Progenitor cell of endocrine pancreas (in vitro differentiated cells): ENCODE data around the gene NR6A1. TPM values are rescaled to one million over a fixed set of nuclear protein-coding genes. Genes with fewer than 3 reads are reported as not detected.
A peak's percentile ranks its signal among the peaks of the same experiment; 100 is the strongest.

ENCODE experiments used
- DNase-seq: peaks from one replicate; pipeline ENCODE4 v3.0.0; 2021; ENCODE audit warnings: low spot score; ENCODE audit not compliant: unreplicated experiment
- H3K27ac Mint-ChIP-seq: 2 replicates; pipeline ENCODE4 v1.8.0; 2021; ENCODE audit warnings: mild to moderate bottlenecking, moderate library complexity, mixed read lengths
- H3K27me3 Mint-ChIP-seq: 2 replicates; pipeline ENCODE4 v1.8.0; 2021; ENCODE audit warnings: mixed read lengths
- H3K36me3 Mint-ChIP-seq: 2 replicates; pipeline ENCODE4 v1.8.0; 2022; ENCODE audit warnings: mixed read lengths; ENCODE audit not compliant: insufficient read depth
- H3K4me1 Mint-ChIP-seq: 2 replicates; pipeline ENCODE4 v1.8.0; 2021; ENCODE audit warnings: low read depth, mixed read lengths
- H3K4me3 Mint-ChIP-seq: 2 replicates; pipeline ENCODE4 v1.8.0; 2021; ENCODE audit warnings: low read depth, mild to moderate bottlenecking, moderate library complexity, mixed read lengths
- H3K9me3 Mint-ChIP-seq: 2 replicates; pipeline ENCODE4 v1.8.0; 2021; ENCODE audit warnings: low read depth, mixed read lengths
- CTCF ChIP-seq: fragments of 200-600 bp; sonication (generic); IDR thresholded peaks from one replicate; pipeline ENCODE4 v1.5.0; 2021; ENCODE audit warnings: antibody characterized with exemption, mild to moderate bottlenecking; ENCODE audit not compliant: unreplicated experiment
- total RNA-seq: library from RNA; stranded (reverse); gene quantifications from 2 replicates; pipeline ENCODE4 v1.2.1, GENCODE V29; 2021

The NR6A1 gene
- total RNA-seq, 1 donor from 2014 or later = 86.4 TPM

DNA sequence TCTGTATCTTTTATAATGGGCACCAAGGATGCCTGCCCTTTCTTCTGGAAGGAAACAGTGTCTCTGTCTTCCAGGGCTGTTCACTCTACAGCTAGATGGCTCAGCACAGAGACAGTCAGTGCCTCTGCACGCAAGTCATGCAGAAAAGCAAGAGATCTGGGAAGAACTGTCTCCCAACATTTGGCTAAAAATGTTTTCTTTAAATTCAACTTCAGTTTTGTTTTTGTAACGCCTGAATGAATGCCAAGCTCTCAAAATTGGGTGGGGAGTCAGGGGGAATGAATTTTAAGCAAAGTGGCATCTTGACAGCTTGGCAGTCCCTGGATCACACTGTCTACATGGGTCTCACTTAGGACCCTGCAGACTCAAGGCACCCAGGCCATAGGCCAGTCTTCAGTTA lies 18.4 kb upstream of the NR6A1 start:
- DNase-seq = no peak
- Mint-ChIP-seq H3K9me3 (no peaks in the 10 kb centered on the region), H3K27ac (peak overlapping the region; percentile 46), H3K27me3 (no peaks in the 10 kb centered on the region), H3K4me1 (no peaks in the 10 kb centered on the region), H3K36me3 (no peaks in the 10 kb centered on the region), H3K4me3 (no peak overlapping the region)
- no peak for TF ChIP-seq CTCF

DNA sequence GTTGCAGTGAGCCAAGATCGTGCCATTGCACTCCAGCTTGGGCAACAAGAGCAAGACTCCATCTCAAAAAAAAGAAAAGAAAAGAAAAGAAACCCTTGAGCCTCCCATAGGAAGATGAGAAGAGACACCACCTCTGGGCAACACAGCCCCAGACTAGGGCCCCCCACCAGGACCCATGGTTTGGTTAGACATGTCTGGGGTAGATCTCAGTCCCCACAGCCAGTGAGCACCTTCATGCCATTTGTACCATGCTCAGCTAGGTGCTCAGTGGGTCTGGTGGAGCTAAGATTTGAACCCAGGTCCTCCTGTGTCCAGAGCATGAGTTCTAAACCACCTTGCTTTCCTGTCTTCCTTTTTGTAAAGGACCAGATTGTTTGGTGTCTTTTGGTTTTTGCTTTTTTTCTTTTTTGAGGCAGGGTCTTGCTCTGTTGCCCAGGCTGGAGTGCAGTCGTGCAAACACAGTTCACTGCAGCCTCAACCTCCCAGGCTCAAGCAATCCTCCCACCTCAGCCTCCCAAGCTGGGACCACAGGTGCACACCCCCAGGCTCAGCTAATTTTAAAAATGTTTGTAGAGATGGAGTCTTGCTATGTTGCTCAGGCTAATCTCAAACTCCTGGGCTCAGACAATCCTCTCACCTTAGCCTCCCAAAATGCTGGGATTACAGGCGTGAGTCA lies 17.6 kb upstream of the NR6A1 start:
- no peaks in the 10 kb centered on the region for H3K4me1 Mint-ChIP-seq
- H3K9me3 Mint-ChIP-seq = no peaks in the 10 kb centered on the region
- no peak for TF ChIP-seq CTCF
- H3K27me3 Mint-ChIP-seq = no peaks in the 10 kb centered on the region
- DNase-seq = no peak
- no peak overlapping the region for H3K27ac Mint-ChIP-seq
- H3K4me3 Mint-ChIP-seq = no peak overlapping the region
- H3K36me3 Mint-ChIP-seq = no peaks in the 10 kb centered on the region

GRCh38 chr9:124786881-124787573 lies 15.9 kb upstream of the NR6A1 start:
- Mint-ChIP-seq H3K9me3 (no peaks in the 10 kb centered on the region), H3K27ac (peak overlapping the region; percentile 29), H3K27me3 (no peaks in the 10 kb centered on the region), H3K36me3 (no peaks in the 10 kb centered on the region), H3K4me3 (no peak overlapping the region), H3K4me1 (no peaks in the 10 kb centered on the region)
- TF ChIP-seq CTCF = no peak
- no peak for DNase-seq

DNA sequence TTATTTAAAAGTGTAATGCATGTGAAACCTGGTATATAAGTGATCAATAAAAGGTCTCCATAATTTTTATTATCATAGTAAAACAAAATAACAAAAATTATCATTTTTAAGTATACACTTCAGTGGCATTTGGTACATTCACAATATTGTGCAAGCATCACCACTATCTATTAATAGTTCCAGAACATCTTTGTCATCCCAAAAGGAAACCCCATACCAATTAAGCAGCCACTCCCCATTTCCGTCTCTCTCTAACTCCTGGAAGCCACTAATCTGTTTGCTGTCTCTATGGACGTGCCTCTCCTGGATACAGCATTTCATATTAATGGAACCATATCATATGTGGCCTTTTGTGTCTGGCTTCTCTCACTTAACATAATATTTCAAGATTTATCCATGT lies 13.4 kb upstream of the NR6A1 start:
- H3K9me3 Mint-ChIP-seq = no peaks in the 10 kb centered on the region
- H3K4me3 Mint-ChIP-seq = no peak overlapping the region
- H3K4me1 Mint-ChIP-seq = peaks cover 4% of the 10 kb centered on the region
- H3K27me3 Mint-ChIP-seq = no peaks in the 10 kb centered on the region
- DNase-seq = no peak
- no peaks in the 10 kb centered on the region for H3K36me3 Mint-ChIP-seq
- no peak overlapping the region for H3K27ac Mint-ChIP-seq
- TF ChIP-seq CTCF = no peak

DNA sequence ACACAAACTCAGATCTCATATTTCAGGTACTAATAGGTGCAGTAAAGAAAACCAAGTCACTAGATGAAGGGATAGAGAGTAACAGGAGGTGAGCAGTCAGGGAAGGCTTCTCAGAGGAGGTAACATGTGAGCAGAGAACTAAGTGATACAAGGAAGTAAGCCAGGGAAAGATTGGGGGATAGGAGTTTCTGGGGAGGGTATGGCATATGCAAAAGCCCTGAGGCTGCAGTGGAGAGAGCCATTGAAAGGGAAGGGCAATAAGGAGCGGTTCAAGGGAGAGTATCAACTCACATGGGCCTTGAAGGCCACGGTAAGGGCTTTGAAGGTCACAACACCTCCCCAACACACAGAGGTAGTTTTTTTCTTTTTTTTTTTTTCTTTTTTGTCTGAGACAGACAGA lies 12.7 kb upstream of the NR6A1 start:
- TF ChIP-seq CTCF = no peak
- no peaks in the 10 kb centered on the region for H3K9me3 Mint-ChIP-seq
- H3K4me1 Mint-ChIP-seq = peaks cover 7% of the 10 kb centered on the region
- no peak overlapping the region for H3K27ac Mint-ChIP-seq
- H3K4me3 Mint-ChIP-seq = no peak overlapping the region
- no peaks in the 10 kb centered on the region for H3K36me3 Mint-ChIP-seq
- no peak for DNase-seq
- H3K27me3 Mint-ChIP-seq = peaks cover under 1% of the 10 kb centered on the region
